ENCODE results near the gene CC2D2B.

- TF ChIP-seq CTCF (IDR thresholded peaks at IDR 0.05) (no peak), TCF7L2 (IDR thresholded peaks at IDR 0.05; ENCODE audit: low read depth, low read length) (no peak)
- TF ChIP-seq, protein P1, sequence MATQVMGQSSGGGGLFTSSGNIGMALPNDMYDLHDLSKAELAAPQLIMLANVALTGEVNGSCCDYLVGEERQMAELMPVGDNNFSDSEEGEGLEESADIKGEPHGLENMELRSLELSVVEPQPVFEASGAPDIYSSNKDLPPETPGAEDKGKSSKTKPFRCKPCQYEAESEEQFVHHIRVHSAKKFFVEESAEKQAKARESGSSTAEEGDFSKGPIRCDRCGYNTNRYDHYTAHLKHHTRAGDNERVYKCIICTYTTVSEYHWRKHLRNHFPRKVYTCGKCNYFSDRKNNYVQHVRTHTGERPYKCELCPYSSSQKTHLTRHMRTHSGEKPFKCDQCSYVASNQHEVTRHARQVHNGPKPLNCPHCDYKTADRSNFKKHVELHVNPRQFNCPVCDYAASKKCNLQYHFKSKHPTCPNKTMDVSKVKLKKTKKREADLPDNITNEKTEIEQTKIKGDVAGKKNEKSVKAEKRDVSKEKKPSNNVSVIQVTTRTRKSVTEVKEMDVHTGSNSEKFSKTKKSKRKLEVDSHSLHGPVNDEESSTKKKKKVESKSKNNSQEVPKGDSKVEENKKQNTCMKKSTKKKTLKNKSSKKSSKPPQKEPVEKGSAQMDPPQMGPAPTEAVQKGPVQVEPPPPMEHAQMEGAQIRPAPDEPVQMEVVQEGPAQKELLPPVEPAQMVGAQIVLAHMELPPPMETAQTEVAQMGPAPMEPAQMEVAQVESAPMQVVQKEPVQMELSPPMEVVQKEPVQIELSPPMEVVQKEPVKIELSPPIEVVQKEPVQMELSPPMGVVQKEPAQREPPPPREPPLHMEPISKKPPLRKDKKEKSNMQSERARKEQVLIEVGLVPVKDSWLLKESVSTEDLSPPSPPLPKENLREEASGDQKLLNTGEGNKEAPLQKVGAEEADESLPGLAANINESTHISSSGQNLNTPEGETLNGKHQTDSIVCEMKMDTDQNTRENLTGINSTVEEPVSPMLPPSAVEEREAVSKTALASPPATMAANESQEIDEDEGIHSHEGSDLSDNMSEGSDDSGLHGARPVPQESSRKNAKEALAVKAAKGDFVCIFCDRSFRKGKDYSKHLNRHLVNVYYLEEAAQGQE (IDR thresholded peaks at IDR 0.05; ENCODE audit: insufficient read depth in 1 of 2, low read depth in 2 of 2, low read length in 1 of 2) = no peak
Measured at GRCh38 chr10:95987685-95988426, 80.1 kb downstream of the CC2D2B start.

All from Panc1 (cell line).